ENCODE measurements around the gene PDZRN4.

Gene PDZRN4

GRCh38 chr12:41224066-41224465 lies 35.9 kb downstream of the PDZRN4 start:
- in situ Hi-C loops (cut with HindIII; ENCODE audit: low sequenced_read_pairs): no loop called here

GRCh38 chr12:41225179-41225578 lies 37.1 kb downstream of the PDZRN4 start:
- no peak for TF ChIP-seq CTCF (IDR thresholded peaks at IDR 0.05; ENCODE audit: low read depth, low read length, missing control alignments)

More at GRCh38 chr12:41224066-41224465, 35.9 kb downstream of the PDZRN4 start:
- no peak for DNase-seq (ENCODE audit: low read depth)
- TF ChIP-seq CTCF (IDR thresholded peaks at IDR 0.05; ENCODE audit: low read depth, low read length, missing control alignments): no peak
- no peak overlapping the region for H3K4me3 ChIP-seq (ENCODE audit: low read depth, low read length)

GRCh38 chr12:41228066-41228820 lies 40.1 kb downstream of the PDZRN4 start:
- DNase-seq (ENCODE audit: low read depth): no peak
- in situ Hi-C loops (cut with HindIII; ENCODE audit: low sequenced_read_pairs): no loop called here
- no peak for TF ChIP-seq CTCF (IDR thresholded peaks at IDR 0.05; ENCODE audit: low read depth, low read length, missing control alignments)
- H3K4me3 ChIP-seq (ENCODE audit: low read depth, low read length): no peak overlapping the region

More at GRCh38 chr12:41225179-41225578, 37.1 kb downstream of the PDZRN4 start:
- DNase-seq (ENCODE audit: low read depth): no peak
- in situ Hi-C loops (cut with HindIII; ENCODE audit: low sequenced_read_pairs): no loop called here
- H3K4me3 ChIP-seq (ENCODE audit: low read depth, low read length): no peak overlapping the region

- TF ChIP-seq CTCF (IDR thresholded peaks at IDR 0.05; ENCODE audit: low read depth, low read length, missing control alignments): no peak
- in situ Hi-C loops (cut with HindIII; ENCODE audit: low sequenced_read_pairs): no loop called here
- no peak for DNase-seq (ENCODE audit: low read depth)
- no peak overlapping the region for H3K4me3 ChIP-seq (ENCODE audit: low read depth, low read length)
These were observed 42.6 kb downstream of the PDZRN4 start for GRCh38 chr12:41230756-41231155.

GRCh38 chr12:41234692-41235091 lies 46.6 kb downstream of the PDZRN4 start:
- in situ Hi-C loops (cut with HindIII; ENCODE audit: low sequenced_read_pairs): no loop called here
- DNase-seq (ENCODE audit: low read depth): no peak
- no peak overlapping the region for H3K4me3 ChIP-seq (ENCODE audit: low read depth, low read length)
- TF ChIP-seq CTCF (IDR thresholded peaks at IDR 0.05; ENCODE audit: low read depth, low read length, missing control alignments): no peak

- DNase-seq (ENCODE audit: low read depth): no peak
- no peak overlapping the region for H3K4me3 ChIP-seq (ENCODE audit: low read depth, low read length)
- in situ Hi-C loops (cut with HindIII; ENCODE audit: low sequenced_read_pairs): no loop called here
- no peak for TF ChIP-seq CTCF (IDR thresholded peaks at IDR 0.05; ENCODE audit: low read depth, low read length, missing control alignments)
These were observed 54.5 kb downstream of the PDZRN4 start for GRCh38 chr12:41242603-41243002.

Data from astrocyte of the cerebellum (primary cell).